Transverse colon (tissue), 4 donors: ENCODE data around the gene C22orf42. TPM values are rescaled to one million over a fixed set of nuclear protein-coding genes. Genes with fewer than 3 reads are reported as not detected.
"Not testable (repeated sequence)": the region's sequence is repeated elsewhere in the genome, so short reads cannot be mapped to it uniquely, and the experiment has no call there.

Source experiments
- DNase-seq: peaks from one replicate; pipeline ENCODE4 v3.0.0-alpha.2; 2019
- H3K27ac ChIP-seq, 4 donors: fragments of 200-600 bp; sonication (generic); 2 replicates each; pipeline ENCODE4 v1.5.1; 2016 to 2018; ENCODE audit warnings: inconsistent platforms in 4 of 4
- H3K27me3 ChIP-seq: fragments of 200-600 bp; sonication (generic); 2 replicates; pipeline ENCODE4 v1.5.1; 2017; ENCODE audit warnings: inconsistent platforms
- H3K36me3 ChIP-seq, 4 donors: fragments of 200-600 bp; sonication (generic); 2 replicates each; pipeline ENCODE4 v1.5.1; 2017 to 2019; ENCODE audit warnings: inconsistent platforms in 4 of 4
- H3K4me1 ChIP-seq, 4 donors: fragments of 200-600 bp; sonication (generic); 2 replicates each; pipeline ENCODE4 v1.5.1; 2017 to 2020; ENCODE audit warnings: inconsistent platforms in 4 of 4
- H3K4me3 ChIP-seq, 4 donors: fragments of 200-600 bp; sonication (generic); 1 replicate in 1 of 4; 2 replicates in 3 of 4; pipeline versions ENCODE4 v1.5.1 to v1.6.1; 2017 to 2019; ENCODE audit warnings: inconsistent platforms in 4 of 4
- H3K9me3 ChIP-seq, 2 donors: fragments of 200-600 bp; sonication (generic); 2 replicates each; pipeline ENCODE4 v1.5.1; 2017 to 2019; ENCODE audit warnings: inconsistent platforms in 2 of 2
- EP300 ChIP-seq: sonication (generic); formaldehyde crosslinking; IDR thresholded peaks from one replicate; pipeline ENCODE4 v1.6.1; 2017; ENCODE audit warnings: antibody characterized with exemption, low read depth
- POLR2A ChIP-seq: fragments of 450-650 bp; IDR thresholded peaks from one replicate; pipeline ENCODE4 v1.6.1; 2016; ENCODE audit warnings: antibody characterized with exemption, mild to moderate bottlenecking, moderate library complexity
- POLR2AphosphoS5 ChIP-seq, 3 donors: sonication (generic); formaldehyde crosslinking; IDR thresholded peaks; one replicate each; pipeline ENCODE4 v1.6.1; 2016; ENCODE audit warnings: antibody characterized with exemption in 3 of 3
- WGBS, 2 donors: methylation state at CpG; one replicate each; pipeline ENCODE4 v1.1.5; 2018; ENCODE audit warnings: low coverage in 1 of 2; 5-methylcytosine and 5-hydroxymethylcytosine counted together
- in situ Hi-C, 4 donors: fragments of 200-750 bp; cut with MboI; loops; one replicate each; pipeline versions ENCODE4 v1.15.0 to v1.15.1; 2017; ENCODE audit warnings: low sequenced_read_pairs in 3 of 4, low pct_ligation_motif_present in 1 of 4, low pct_unique_long_range_greater_than_20kb in 1 of 4
- intact Hi-C: fragments of 100-400 bp; cut with DNase I; formaldehyde crosslinking; loops from one replicate; pipeline ENCODE4 v1.15.1; 2023; ENCODE audit warnings: low total_unique reads
- total RNA-seq, 4 donors: library from RNA; depleted of rRNA; stranded (reverse); fragments of >200 nt; gene quantifications; one replicate each; pipeline ENCODE4 v1.1.0, GENCODE V29; 2016
- TF ChIP-seq, protein P1 (sequence below), 5 experiments: fragments of 200-600 bp in 3 of 5; fragments of 450-650 bp in 2 of 5; sonication (generic) in 3 of 5; IDR thresholded peaks; 1 replicate in 2 of 5; 2 replicates in 3 of 5; pipeline ENCODE4 v1.5.1; 2016 to 2017; ENCODE audit warnings: antibody characterized with exemption in 5 of 5, inconsistent platforms in 3 of 5, mild to moderate bottlenecking in 2 of 5, moderate library complexity in 1 of 5

Gene C22orf42
- total RNA-seq, 4 donors from 2014 or later = not detected

GRCh38 chr22:32200752-32201151 lies 41.6 kb upstream of the C22orf42 start:
- H3K27me3 ChIP-seq = peaks cover 51% of the 10 kb centered on the region
- no peaks in the 10 kb centered on the region for H3K9me3 ChIP-seq
- peaks cover 0 to 12% (median 7%) of the 10 kb centered on the region in 4 donors for H3K4me1 ChIP-seq
- intact Hi-C loops (no loop called here), in situ Hi-C loops (no loop called here)
- DNase-seq = no peak
- H3K36me3 ChIP-seq = no peaks in the 10 kb centered on the region
- TF ChIP-seq EP300 (no peak), POLR2AphosphoS5 (IDR thresholded peaks at IDR 0.05) (no peak), POLR2A (no peak)
- TF ChIP-seq, protein P1, sequence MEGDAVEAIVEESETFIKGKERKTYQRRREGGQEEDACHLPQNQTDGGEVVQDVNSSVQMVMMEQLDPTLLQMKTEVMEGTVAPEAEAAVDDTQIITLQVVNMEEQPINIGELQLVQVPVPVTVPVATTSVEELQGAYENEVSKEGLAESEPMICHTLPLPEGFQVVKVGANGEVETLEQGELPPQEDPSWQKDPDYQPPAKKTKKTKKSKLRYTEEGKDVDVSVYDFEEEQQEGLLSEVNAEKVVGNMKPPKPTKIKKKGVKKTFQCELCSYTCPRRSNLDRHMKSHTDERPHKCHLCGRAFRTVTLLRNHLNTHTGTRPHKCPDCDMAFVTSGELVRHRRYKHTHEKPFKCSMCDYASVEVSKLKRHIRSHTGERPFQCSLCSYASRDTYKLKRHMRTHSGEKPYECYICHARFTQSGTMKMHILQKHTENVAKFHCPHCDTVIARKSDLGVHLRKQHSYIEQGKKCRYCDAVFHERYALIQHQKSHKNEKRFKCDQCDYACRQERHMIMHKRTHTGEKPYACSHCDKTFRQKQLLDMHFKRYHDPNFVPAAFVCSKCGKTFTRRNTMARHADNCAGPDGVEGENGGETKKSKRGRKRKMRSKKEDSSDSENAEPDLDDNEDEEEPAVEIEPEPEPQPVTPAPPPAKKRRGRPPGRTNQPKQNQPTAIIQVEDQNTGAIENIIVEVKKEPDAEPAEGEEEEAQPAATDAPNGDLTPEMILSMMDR (IDR thresholded peaks at IDR 0.05) = no peak
- WGBS, 2 donors = 76 to 77% methylated on average over 3 to 10 of the region's 10 CpGs
- H3K27ac ChIP-seq = no peak overlapping the region
- no peak overlapping the region for H3K4me3 ChIP-seq

DNA sequence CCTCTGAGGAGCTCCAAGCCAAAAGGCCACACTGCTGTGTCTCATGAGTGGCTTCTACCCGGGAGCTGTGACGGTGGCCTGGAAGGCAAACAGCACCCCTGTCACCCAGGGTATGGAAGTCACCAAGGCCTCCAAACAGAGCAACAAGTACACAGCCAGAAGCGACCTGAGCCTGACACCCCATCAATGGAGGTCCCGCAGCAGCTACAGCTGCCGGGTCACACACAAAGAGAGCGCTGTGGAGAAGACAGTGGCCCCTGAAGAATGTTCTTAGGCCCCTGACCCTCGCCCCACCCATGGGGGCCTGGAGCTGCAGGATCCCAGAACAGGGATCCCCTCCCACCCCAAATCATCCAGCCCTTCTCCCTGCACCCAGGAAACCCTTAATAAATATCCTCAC lies 40.9 kb upstream of the C22orf42 start:
- no peaks in the 10 kb centered on the region for H3K9me3 ChIP-seq
- H3K36me3 ChIP-seq = no peaks in the 10 kb centered on the region
- peaks cover 0 to 12% (median 7%) of the 10 kb centered on the region in 4 donors for H3K4me1 ChIP-seq
- intact Hi-C loops (no loop called here), in situ Hi-C loops (no loop called here)
- TF ChIP-seq, protein P1 (IDR thresholded peaks at IDR 0.05) = no peak
- TF ChIP-seq POLR2A (no peak), POLR2AphosphoS5 (IDR thresholded peaks at IDR 0.05) (no peak), EP300 (no peak)
- peaks cover 56% of the 10 kb centered on the region for H3K27me3 ChIP-seq
- DNase-seq = no peak
- 40 to 75% methylated on average over 1 to 6 of the region's 7 CpGs for WGBS, 2 donors
- H3K4me3 ChIP-seq = no peak overlapping the region
- H3K27ac ChIP-seq = no peak overlapping the region

DNA sequence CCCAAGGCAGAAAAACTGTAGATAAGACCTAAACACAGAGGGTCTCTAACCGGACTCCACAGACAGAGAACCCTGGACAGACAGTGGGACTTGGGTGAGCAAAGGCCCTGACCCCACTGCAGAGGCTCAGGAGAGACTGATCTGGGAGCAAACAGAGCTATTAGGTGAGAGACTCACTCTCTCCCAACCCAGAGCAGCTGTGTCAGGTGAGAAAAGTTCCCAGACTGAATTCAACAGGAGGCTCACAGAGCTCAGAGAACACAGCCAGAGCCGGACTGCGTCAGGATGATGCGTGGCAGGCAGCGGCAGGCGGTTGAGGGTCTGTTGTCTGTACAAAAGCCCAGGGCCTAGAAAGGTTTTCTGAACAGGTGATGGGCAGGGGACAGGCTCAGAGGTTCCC lies 40.2 kb upstream of the C22orf42 start:
- peaks cover 53% of the 10 kb centered on the region for H3K27me3 ChIP-seq
- no peaks in the 10 kb centered on the region for H3K36me3 ChIP-seq
- peaks cover 0 to 12% (median 7%) of the 10 kb centered on the region in 4 donors for H3K4me1 ChIP-seq
- H3K27ac ChIP-seq = no peak overlapping the region
- in situ Hi-C loops (no loop called here), intact Hi-C loops (no loop called here)
- H3K4me3 ChIP-seq = no peak overlapping the region
- 91% methylated on average over 6 of the region's 6 CpGs; no CpG with 5 or more reads in 1 of the 2 donors for WGBS, 2 donors
- TF ChIP-seq, protein P1 (IDR thresholded peaks at IDR 0.05) = no peak
- TF ChIP-seq POLR2AphosphoS5 (IDR thresholded peaks at IDR 0.05) (no peak), POLR2A (no peak), EP300 (no peak)
- no peak for DNase-seq
- no peaks in the 10 kb centered on the region for H3K9me3 ChIP-seq

GRCh38 chr22:32197553-32198226 lies 38.6 kb upstream of the C22orf42 start:
- H3K4me1 ChIP-seq, in situ Hi-C loops, H3K27ac ChIP-seq, H3K36me3 ChIP-seq, H3K9me3 ChIP-seq, intact Hi-C loops, H3K4me3 ChIP-seq, DNase-seq: not testable (repeated sequence)
- WGBS, 2 donors = 79 to 85% methylated on average over 4 to 5 of the region's 5 CpGs
- peaks cover 36% of the 10 kb centered on the region for H3K27me3 ChIP-seq

GRCh38 chr22:32195900-32196299 lies 36.8 kb upstream of the C22orf42 start:
- WGBS, 2 donors = 69 to 75% methylated on average over 3 of the region's 3 CpGs
- H3K9me3 ChIP-seq, H3K4me3 ChIP-seq, intact Hi-C loops, in situ Hi-C loops, H3K36me3 ChIP-seq, H3K4me1 ChIP-seq, H3K27ac ChIP-seq, DNase-seq: not testable (repeated sequence)
- peaks cover 27% of the 10 kb centered on the region for H3K27me3 ChIP-seq

- DNase-seq, H3K4me1 ChIP-seq, in situ Hi-C loops, H3K4me3 ChIP-seq, H3K9me3 ChIP-seq, H3K36me3 ChIP-seq, H3K27ac ChIP-seq, intact Hi-C loops: not testable (repeated sequence)
- H3K27me3 ChIP-seq = peaks cover 22% of the 10 kb centered on the region
- WGBS, 2 donors = 88% methylated on average over 9 of the region's 9 CpGs; no CpG with 5 or more reads in 1 of the 2 donors
These were observed 34.2 kb upstream of the C22orf42 start for GRCh38 chr22:32193346-32193745.

GRCh38 chr22:32191021-32191420 lies 31.9 kb upstream of the C22orf42 start:
- intact Hi-C loops, in situ Hi-C loops, H3K4me3 ChIP-seq, H3K27me3 ChIP-seq, H3K4me1 ChIP-seq, H3K27ac ChIP-seq, H3K9me3 ChIP-seq, DNase-seq, H3K36me3 ChIP-seq: not testable (repeated sequence)
- WGBS, 2 donors = 84 to 91% methylated on average over 7 to 15 of the region's 15 CpGs
